BJ (cell line): Measurements from ENCODE around the gene TTC33. TPM values are rescaled to one million over a fixed set of nuclear protein-coding genes. Genes with fewer than 3 reads are reported as not detected.
"Not testable (repeated sequence)": the region's sequence is repeated elsewhere in the genome, so short reads cannot be mapped to it uniquely, and the experiment has no call there.

Experiments
- CTCF ChIA-PET: fragments of 350-600 bp; formaldehyde crosslinking; extraction: SDS; loops from one replicate; lab custom pipeline; 2021; ENCODE audit warnings: antibody characterized with exemption, inconsistent platforms; lab: Yijun Ruan, JAX
- POLR2A ChIA-PET: fragments of 300-600 bp; sonication (Branson Sonifier 250); formaldehyde crosslinking; extraction: SDS; loops from one replicate; lab custom pipeline; 2021; ENCODE audit warnings: antibody characterized with exemption; lab: Charles Lee
- DNase-seq: peaks from one replicate; pipeline ENCODE4 v3.0.0-alpha.2; 2011; ENCODE audit warnings: low read depth
- H3K27me3 ChIP-seq: 2 replicates; pipeline ENCODE4 v1.6.0; 2011; ENCODE audit warnings: low read length; ENCODE audit not compliant: control insufficient read depth, insufficient read depth
- H3K36me3 ChIP-seq: 2 replicates; pipeline ENCODE4 v1.5.1; 2011; ENCODE audit warnings: low read length; ENCODE audit not compliant: control insufficient read depth, insufficient read depth
- H3K4me3 ChIP-seq: 2 replicates; pipeline ENCODE4 v1.5.1; 2011; ENCODE audit warnings: low read depth, mild to moderate bottlenecking, control low read depth, low read length
- polyA plus RNA-seq: library from polyadenylated mRNA; depleted of rRNA; stranded (reverse); fragments of >200 nt; gene quantifications from 2 replicates; pipeline ENCODE4 v1.2.3, GENCODE V29; 2011
- TF ChIP-seq, protein P1 (sequence below): IDR thresholded peaks from 2 replicates; pipeline ENCODE4 v1.5.1; 2011; ENCODE audit warnings: low read depth, mild to moderate bottlenecking, control low read depth, inconsistent platforms, low read length, moderate library complexity; ENCODE audit not compliant: insufficient read depth

Gene TTC33
- polyA plus RNA-seq, 1 experiment = 2.8 TPM

DNA sequence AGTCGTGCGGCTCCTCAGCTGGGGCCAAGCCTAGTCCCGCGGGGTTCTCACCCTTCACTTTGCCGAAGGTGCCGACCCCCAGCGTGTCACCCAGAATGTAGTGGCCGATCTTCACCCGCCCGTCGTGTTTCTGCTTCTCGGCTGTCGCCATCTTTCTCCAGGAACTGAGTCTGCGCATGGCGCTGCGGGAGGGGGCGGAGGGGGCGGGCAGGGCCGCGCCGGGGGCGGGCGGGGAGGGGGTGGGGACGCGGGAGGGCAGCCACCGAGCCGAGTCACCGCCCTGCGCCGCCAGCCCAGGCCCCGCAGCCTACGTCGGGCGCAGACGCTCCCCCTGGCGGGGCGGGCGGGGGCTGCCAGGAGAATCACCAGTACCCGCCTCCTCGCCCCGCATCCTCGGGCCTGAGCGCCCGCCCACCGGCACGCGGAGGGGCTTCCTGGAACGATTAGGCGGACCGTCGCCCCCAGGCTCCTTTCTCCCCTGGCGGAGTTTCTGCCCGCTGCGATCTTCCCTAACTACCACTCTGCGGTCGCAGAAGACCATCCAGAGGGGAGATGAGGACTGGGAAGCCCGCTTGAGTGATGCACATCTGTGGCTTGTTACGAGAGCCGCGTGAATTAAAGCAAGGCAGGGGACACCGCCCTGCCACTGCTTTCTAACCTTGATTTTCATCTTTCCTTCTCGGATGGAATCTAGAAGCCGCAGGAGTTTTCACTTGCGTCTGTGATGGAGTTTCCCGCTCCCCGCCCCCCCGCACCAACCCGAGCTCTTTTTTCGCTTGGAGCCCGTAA is 42.4 kb upstream of the TTC33 start, which contains the start of gene PRKAA1:
Gene PRKAA1, minus strand, starts transcription at position 363 of the 789 bp plus-strand sequence. Its CDS starts 185 bp downstream, at position 178.
- POLR2A ChIA-PET = interaction anchor here (0.6 kb wide), 3 partner anchors 9 to 33 kb away, joined by 3 to 6 read pairs (median 5); no protein-coding TSS in a partner anchor
- TF ChIP-seq, protein P1, sequence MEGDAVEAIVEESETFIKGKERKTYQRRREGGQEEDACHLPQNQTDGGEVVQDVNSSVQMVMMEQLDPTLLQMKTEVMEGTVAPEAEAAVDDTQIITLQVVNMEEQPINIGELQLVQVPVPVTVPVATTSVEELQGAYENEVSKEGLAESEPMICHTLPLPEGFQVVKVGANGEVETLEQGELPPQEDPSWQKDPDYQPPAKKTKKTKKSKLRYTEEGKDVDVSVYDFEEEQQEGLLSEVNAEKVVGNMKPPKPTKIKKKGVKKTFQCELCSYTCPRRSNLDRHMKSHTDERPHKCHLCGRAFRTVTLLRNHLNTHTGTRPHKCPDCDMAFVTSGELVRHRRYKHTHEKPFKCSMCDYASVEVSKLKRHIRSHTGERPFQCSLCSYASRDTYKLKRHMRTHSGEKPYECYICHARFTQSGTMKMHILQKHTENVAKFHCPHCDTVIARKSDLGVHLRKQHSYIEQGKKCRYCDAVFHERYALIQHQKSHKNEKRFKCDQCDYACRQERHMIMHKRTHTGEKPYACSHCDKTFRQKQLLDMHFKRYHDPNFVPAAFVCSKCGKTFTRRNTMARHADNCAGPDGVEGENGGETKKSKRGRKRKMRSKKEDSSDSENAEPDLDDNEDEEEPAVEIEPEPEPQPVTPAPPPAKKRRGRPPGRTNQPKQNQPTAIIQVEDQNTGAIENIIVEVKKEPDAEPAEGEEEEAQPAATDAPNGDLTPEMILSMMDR = peak; percentile 59
- CTCF ChIA-PET = interaction anchor here (0.6 to 1.1 kb wide), 8 partner anchors 9 to 232 kb away, joined by 3 read pairs; partner anchors contain the start of gene TTC33

DNA sequence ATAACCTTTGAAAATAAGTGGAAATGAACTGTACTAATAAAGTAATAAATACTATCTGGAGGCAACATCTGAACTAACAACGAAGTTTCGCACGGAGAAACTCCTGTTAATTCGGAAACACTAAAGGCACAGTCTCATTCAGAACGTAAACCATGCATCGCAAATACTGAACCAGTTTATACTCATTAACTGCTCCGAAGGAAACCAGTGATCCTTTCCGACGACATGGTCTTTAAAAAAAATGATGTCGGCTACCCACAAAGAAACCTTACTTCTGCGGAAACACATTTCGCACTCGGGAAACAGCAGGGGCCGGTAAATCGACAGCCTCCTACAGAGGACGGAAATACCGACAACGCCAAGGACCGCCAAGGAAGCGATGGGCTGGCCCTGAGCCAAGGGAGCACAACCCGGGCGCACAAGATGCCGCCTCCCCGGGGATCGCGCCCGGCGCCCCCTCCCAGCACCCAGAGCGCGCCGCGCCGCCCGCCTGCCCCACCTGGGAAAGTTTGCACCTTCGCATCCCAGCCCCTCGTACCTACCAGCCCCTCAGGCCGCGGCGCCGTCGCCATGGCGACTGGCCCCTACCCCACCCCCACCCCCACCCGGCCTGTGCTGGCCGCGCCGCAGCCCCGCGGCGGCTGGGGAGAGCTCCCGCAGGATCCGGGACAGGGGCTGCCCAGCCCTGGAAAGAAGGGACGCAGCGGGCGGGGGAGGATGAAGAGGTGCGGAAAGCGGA is 41.7 kb upstream of the TTC33 start:
- H3K4me3 ChIP-seq = peak overlapping the region; percentile 67
- no peaks in the 10 kb centered on the region for H3K27me3 ChIP-seq
- CTCF ChIA-PET = interaction anchor here (0.6 to 1.1 kb wide), 7 partner anchors 10 to 231 kb away, joined by 3 read pairs; partner anchors contain the start of gene TTC33
- POLR2A ChIA-PET = interaction anchor here (0.6 kb wide), 1 partner anchor 11 kb away, joined by 6 read pairs; no protein-coding TSS in a partner anchor
- DNase-seq = no peak
- TF ChIP-seq, protein P1 = no peak
- no peaks in the 10 kb centered on the region for H3K36me3 ChIP-seq

More for the DNA sequence above, 42.4 kb upstream of the TTC33 start, which contains the start of gene PRKAA1:
- Histone ChIP-seq H3K36me3 (no peaks in the 10 kb centered on the region), H3K27me3 (no peaks in the 10 kb centered on the region), H3K4me3 (peak within 1 kb of the TSS; percentile 67)
- no peak for DNase-seq

GRCh38 chr5:40796487-40796889 is 40.7 kb upstream of the TTC33 start:
- Histone ChIP-seq H3K4me3 (peak overlapping the region; percentile 67), H3K27me3 (no peaks in the 10 kb centered on the region), H3K36me3 (no peaks in the 10 kb centered on the region)
- DNase-seq = no peak
- CTCF ChIA-PET = interaction anchor here (0.7 to 1.3 kb wide), 2 partner anchors 9 to 108 kb away, joined by 3 to 4 read pairs; no protein-coding TSS in a partner anchor
- POLR2A ChIA-PET = no interaction called here
- TF ChIP-seq, protein P1 = no peak

GRCh38 chr5:40794877-40795276 is 39.1 kb upstream of the TTC33 start:
- H3K27me3 ChIP-seq, H3K4me3 ChIP-seq, CTCF ChIA-PET, DNase-seq, POLR2A ChIA-PET, H3K36me3 ChIP-seq: not testable (repeated sequence)

DNA sequence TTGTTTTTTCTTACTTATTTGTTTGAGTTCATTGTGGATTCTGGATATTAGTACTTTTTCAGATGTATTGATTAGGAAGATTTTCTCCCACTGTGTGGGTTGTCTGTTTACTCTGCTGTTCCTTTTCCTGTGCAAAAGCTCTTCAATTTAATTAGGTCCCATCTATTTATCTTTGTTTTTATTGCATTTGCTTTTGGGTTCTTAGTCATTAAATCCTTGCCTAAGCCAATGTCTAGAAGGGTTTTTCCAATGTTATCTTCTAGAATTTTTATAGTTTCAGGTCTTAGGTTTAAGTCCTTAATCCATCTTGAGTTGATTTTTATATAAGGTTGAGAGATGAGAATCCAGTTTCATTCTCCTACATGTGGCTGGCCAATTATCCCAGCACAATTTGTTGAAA is 38.6 kb upstream of the TTC33 start:
- DNase-seq, CTCF ChIA-PET, H3K4me3 ChIP-seq, POLR2A ChIA-PET, H3K36me3 ChIP-seq, H3K27me3 ChIP-seq: not testable (repeated sequence)

- DNase-seq, H3K27me3 ChIP-seq, H3K36me3 ChIP-seq, H3K4me3 ChIP-seq, POLR2A ChIA-PET: not testable (repeated sequence)
- CTCF ChIA-PET = interaction anchor here (0.6 kb wide), 1 partner anchor 41 kb away, joined by 4 read pairs; no protein-coding TSS in a partner anchor
Measured at GRCh38 chr5:40792691-40793090, 36.9 kb upstream of the TTC33 start.
